Measurements from ENCODE around the gene ASB2. TPM values are rescaled to one million over a fixed set of nuclear protein-coding genes. Genes with fewer than 3 reads are reported as not detected.

The ASB2 gene
- total RNA-seq, 1 experiment from 2014 or later = not detected

- Histone ChIP-seq H3K9me3 (ENCODE audit: control insufficient read depth in 1 of 2, insufficient read depth in 1 of 2, low read depth in 1 of 2, low read length in 2 of 2) (no peaks in the 10 kb centered on the region), H3K4me1 (ENCODE audit: control insufficient read depth in 1 of 2, insufficient read depth in 2 of 2, low read length in 2 of 2) (peaks cover 2 to 6% of the 10 kb centered on the region in 2 experiments; a peak in 2 of 4 replicates), H2AFZ (ENCODE audit: low read depth, low read length, poor library complexity, severe bottlenecking) (no peak overlapping the region), H3K4me2 (ENCODE audit: low read length) (no peak overlapping the region), H4K20me1 (ENCODE audit: insufficient read depth) (no peaks in the 10 kb centered on the region), H3K9ac (ENCODE audit: low read length) (no peak overlapping the region), H3K9me2 (ENCODE audit: insufficient read depth) (no peaks in the 10 kb centered on the region), H3K27ac (ENCODE audit: low read depth, low read length) (no peak overlapping the region), H3K36me3 (ENCODE audit: control insufficient read depth in 1 of 2, insufficient read depth in 2 of 2, low read length in 2 of 2) (no peaks in the 10 kb centered on the region), H3K4me3 (replicated peaks in 1 of 2; ENCODE audit: low read depth in 1 of 2, low read length in 2 of 2) (no peak overlapping the region), H3K27me3 (ENCODE audit: insufficient read depth, low read length) (0 out of 2 replicates have a peak, but pooled peaks cover 3% of the 10 kb centered on the region), H3K79me2 (ENCODE audit: insufficient read depth, low read length) (no peaks in the 10 kb centered on the region)
- no TSS peak for BruUV-seq (replicated peaks)
- no peak for TF ChIP-seq EZH2phosphoT487 (IDR thresholded peaks at IDR 0.05; ENCODE audit: borderline replicate concordance)
- TF ChIP-seq CBX3 (IDR thresholded peaks at IDR 0.05; ENCODE audit: low read depth) = no peak
- TF ChIP-seq ZBTB33 (IDR thresholded peaks at IDR 0.05; ENCODE audit: extremely low read depth, insufficient replicate concordance, low read length) = no peak
- no peak for TF ChIP-seq YY1 (IDR thresholded peaks at IDR 0.05; ENCODE audit: extremely low read depth, insufficient replicate concordance, low read depth, low read length)
- TF ChIP-seq ZNF274 (IDR thresholded peaks at IDR 0.05; ENCODE audit: low read depth, low read length) = no peak
- TF ChIP-seq POLR2A (IDR thresholded peaks at IDR 0.05; ENCODE audit: borderline replicate concordance, extremely low read depth, insufficient read depth, insufficient read length) = no peak
- TF ChIP-seq SP1 (IDR thresholded peaks at IDR 0.05; ENCODE audit: low read depth) = no peak
- TF ChIP-seq SIN3A (IDR thresholded peaks at IDR 0.05; ENCODE audit: low read depth) = no peak
- CTCF ChIA-PET = interaction anchor here (0.8 kb wide), 1 partner anchor 238 kb away, joined by 4 read pairs; no protein-coding TSS in a partner anchor
- DNase-seq (ENCODE audit: low read depth, low spot score) = no peak
- RAD21 ChIA-PET (ENCODE audit: low non-redundant PET in 1 of 2, low total read pairs in 2 of 2, uncharacterized antibody in 2 of 2, unreplicated experiment in 2 of 2) = no interaction called here
- intact Hi-C loops (cut with micrococcal nuclease) = no loop called here
- POLR2A ChIA-PET = interaction anchor here (0.7 kb wide), 1 partner anchor 1450 kb away, joined by 3 read pairs; no protein-coding TSS in a partner anchor
- ATAC-seq = no peak
Measured at GRCh38 chr14:93891756-93892504, 84.4 kb downstream of the ASB2 start.

All from HCT116 (cell line).